Measurements from ENCODE around the gene SLC35F5.
"Not testable (repeated sequence)": the region's sequence is repeated elsewhere in the genome, so short reads cannot be mapped to it uniquely, and the experiment has no call there.

Gene SLC35F5

GRCh38 chr2:113756355-113757137, at the start of gene SLC35F5:
Gene SLC35F5 (minus strand): TSS chr2:113756642. CDS start chr2:113756409, 233 bp downstream.
- DNase-seq (ENCODE audit: low read depth in 2 of 2), result peak; percentile 87 to 89

- DNase-seq (ENCODE audit: low read depth in 2 of 2), result no peak
Measured at GRCh38 chr2:113799375-113799774, 42.9 kb upstream of the SLC35F5 start.

- DNase-seq (ENCODE audit: low read depth in 2 of 2), result no peak
Measured at GRCh38 chr2:113797237-113797636, 40.8 kb upstream of the SLC35F5 start.

GRCh38 chr2:113796592-113797175, 40.2 kb upstream of the SLC35F5 start:
- DNase-seq (ENCODE audit: low read depth in 2 of 2), result no peak

- no peak for DNase-seq (ENCODE audit: low read depth in 2 of 2)
Measured at GRCh38 chr2:113795405-113795920, 39.0 kb upstream of the SLC35F5 start.

- no peak for DNase-seq (ENCODE audit: low read depth in 2 of 2)
Measured at GRCh38 chr2:113791697-113792590, 35.5 kb upstream of the SLC35F5 start.

- no peak for DNase-seq (ENCODE audit: low read depth in 2 of 2)
Measured at GRCh38 chr2:113784823-113785744, 28.6 kb upstream of the SLC35F5 start.

- DNase-seq (ENCODE audit: low read depth in 2 of 2), result no peak
Measured at GRCh38 chr2:113780472-113780871, 24.0 kb upstream of the SLC35F5 start.

GRCh38 chr2:113777371-113777770, 20.9 kb upstream of the SLC35F5 start:
- DNase-seq (ENCODE audit: low read depth in 2 of 2), result no peak

- DNase-seq (ENCODE audit: low read depth in 2 of 2), result no peak
Measured at GRCh38 chr2:113776949-113777348, 20.5 kb upstream of the SLC35F5 start.

GRCh38 chr2:113774616-113775015, 18.2 kb upstream of the SLC35F5 start:
- not testable (repeated sequence) for DNase-seq (ENCODE audit: low read depth in 2 of 2)

GRCh38 chr2:113770929-113771328, 14.5 kb upstream of the SLC35F5 start:
- DNase-seq (ENCODE audit: low read depth in 2 of 2), result no peak

- no peak for DNase-seq (ENCODE audit: low read depth in 2 of 2)
Measured at GRCh38 chr2:113769555-113769954, 13.1 kb upstream of the SLC35F5 start.

GRCh38 chr2:113768770-113769169, 12.3 kb upstream of the SLC35F5 start:
- DNase-seq (ENCODE audit: low read depth in 2 of 2), result no peak

- DNase-seq (ENCODE audit: low read depth in 2 of 2), result no peak
Measured at GRCh38 chr2:113767811-113768460, 11.5 kb upstream of the SLC35F5 start.

GRCh38 chr2:113765276-113765675, 8.8 kb upstream of the SLC35F5 start:
- no peak for DNase-seq (ENCODE audit: low read depth in 2 of 2)

- no peak for DNase-seq (ENCODE audit: low read depth in 2 of 2)
Measured at GRCh38 chr2:113762377-113763118, 6.1 kb upstream of the SLC35F5 start.

- no peak for DNase-seq (ENCODE audit: low read depth in 2 of 2)
Measured at GRCh38 chr2:113760400-113760799, 4.0 kb upstream of the SLC35F5 start.

- DNase-seq (ENCODE audit: low read depth in 2 of 2), result no peak
Measured at GRCh38 chr2:113757138-113757657, 756 bp upstream of the SLC35F5 start.
